Loucy (cell line): Measurements from ENCODE around the gene MEIS3.
A peak's percentile ranks its signal among the peaks of the same experiment; 100 is the strongest.

Experiments used
- H2AFZ ChIP-seq: fragments of 200-600 bp; sonication (generic); 2 replicates; pipeline ENCODE4 v1.6.0; 2016; ENCODE audit warnings: antibody characterized with exemption, mild to moderate bottlenecking, low read length, moderate library complexity
- H3F3A ChIP-seq: fragments of 200-600 bp; 2 replicates; pipeline ENCODE4 v1.6.0; 2016; ENCODE audit warnings: antibody characterized with exemption, low read depth, mild to moderate bottlenecking
- H3K27me3 ChIP-seq: fragments of 200-600 bp; sonication (generic); 2 replicates; pipeline ENCODE4 v1.6.1; 2014; ENCODE audit warnings: low read length, mild to moderate bottlenecking; ENCODE audit not compliant: insufficient read depth, poor library complexity, severe bottlenecking
- H3K36me3 ChIP-seq: fragments of 200-600 bp; sonication (generic); 2 replicates; pipeline ENCODE4 v1.6.1; 2016; ENCODE audit warnings: low read length; ENCODE audit not compliant: insufficient read depth
- H3K4me1 ChIP-seq: fragments of 200-600 bp; sonication (generic); 2 replicates; pipeline ENCODE4 v1.5.1; 2014; ENCODE audit warnings: low read length, mild to moderate bottlenecking; ENCODE audit not compliant: insufficient read depth, poor library complexity, severe bottlenecking
- H3K4me2 ChIP-seq: fragments of 200-600 bp; sonication (generic); 2 replicates; pipeline ENCODE4 v1.6.0; 2014; ENCODE audit warnings: antibody characterized with exemption, low read length, low read depth, mild to moderate bottlenecking; ENCODE audit not compliant: poor library complexity, severe bottlenecking
- H3K4me3 ChIP-seq: fragments of 200-600 bp; sonication (generic); 2 replicates; pipeline ENCODE4 v1.5.1; 2014; ENCODE audit warnings: low read length, mild to moderate bottlenecking, mixed read lengths; ENCODE audit not compliant: poor library complexity, severe bottlenecking
- H3K79me2 ChIP-seq: fragments of 200-600 bp; sonication (generic); 2 replicates; pipeline ENCODE4 v1.6.1; 2014; ENCODE audit warnings: low read length; ENCODE audit not compliant: insufficient read depth
- H3K9ac ChIP-seq: fragments of 200-600 bp; sonication (generic); 2 replicates; pipeline ENCODE4 v1.6.0; 2014; ENCODE audit warnings: mild to moderate bottlenecking, low read depth, low read length, moderate library complexity; ENCODE audit not compliant: poor library complexity, severe bottlenecking
- H3K9me2 ChIP-seq: fragments of 200-600 bp; sonication (generic); replicated peaks from 2 replicates; pipeline ENCODE4 v1.6.1; 2016; ENCODE audit warnings: low read depth, low read length, mixed read lengths
- H3K9me3 ChIP-seq: fragments of 200-600 bp; sonication (generic); 2 replicates; pipeline ENCODE4 v1.6.1; 2014; ENCODE audit warnings: mild to moderate bottlenecking, antibody characterized with exemption, low read length, low read depth; ENCODE audit not compliant: insufficient read depth
- H4K20me1 ChIP-seq: fragments of 200-600 bp; sonication (generic); 2 replicates; pipeline ENCODE4 v1.6.0; 2014; ENCODE audit warnings: antibody characterized with exemption, low read length, mild to moderate bottlenecking; ENCODE audit not compliant: insufficient read depth, poor library complexity, severe bottlenecking
- EZH2phosphoT487 ChIP-seq: fragments of 200-600 bp; IDR thresholded peaks from 2 replicates; pipeline ENCODE4 v1.6.1; 2018; ENCODE audit warnings: antibody characterized with exemption, mild to moderate bottlenecking, moderate library complexity, borderline replicate concordance
- TF ChIP-seq, protein P1 (sequence below): fragments of 200-600 bp; sonication (generic); conservative IDR thresholded peaks from 2 replicates; pipeline ENCODE4 v1.5.1; 2014; ENCODE audit warnings: mild to moderate bottlenecking, antibody characterized with exemption, low read length

The MEIS3 gene

GRCh38 chr19:47434088-47434487, 14.8 kb upstream of the MEIS3 start:
- Histone ChIP-seq H3K9ac (no peak overlapping the region), H3K9me2 (no peaks in the 10 kb centered on the region), H3K4me2 (no peak overlapping the region), H3K79me2 (no peaks in the 10 kb centered on the region), H3K4me3 (no peak overlapping the region), H3F3A (no peaks in the 10 kb centered on the region), H3K4me1 (peaks cover 12% of the 10 kb centered on the region), H3K27me3 (no peaks in the 10 kb centered on the region), H4K20me1 (no peaks in the 10 kb centered on the region), H2AFZ (no peak overlapping the region), H3K36me3 (no peaks in the 10 kb centered on the region), H3K9me3 (no peaks in the 10 kb centered on the region)
- TF ChIP-seq EZH2phosphoT487 = no peak
- TF ChIP-seq, protein P1, sequence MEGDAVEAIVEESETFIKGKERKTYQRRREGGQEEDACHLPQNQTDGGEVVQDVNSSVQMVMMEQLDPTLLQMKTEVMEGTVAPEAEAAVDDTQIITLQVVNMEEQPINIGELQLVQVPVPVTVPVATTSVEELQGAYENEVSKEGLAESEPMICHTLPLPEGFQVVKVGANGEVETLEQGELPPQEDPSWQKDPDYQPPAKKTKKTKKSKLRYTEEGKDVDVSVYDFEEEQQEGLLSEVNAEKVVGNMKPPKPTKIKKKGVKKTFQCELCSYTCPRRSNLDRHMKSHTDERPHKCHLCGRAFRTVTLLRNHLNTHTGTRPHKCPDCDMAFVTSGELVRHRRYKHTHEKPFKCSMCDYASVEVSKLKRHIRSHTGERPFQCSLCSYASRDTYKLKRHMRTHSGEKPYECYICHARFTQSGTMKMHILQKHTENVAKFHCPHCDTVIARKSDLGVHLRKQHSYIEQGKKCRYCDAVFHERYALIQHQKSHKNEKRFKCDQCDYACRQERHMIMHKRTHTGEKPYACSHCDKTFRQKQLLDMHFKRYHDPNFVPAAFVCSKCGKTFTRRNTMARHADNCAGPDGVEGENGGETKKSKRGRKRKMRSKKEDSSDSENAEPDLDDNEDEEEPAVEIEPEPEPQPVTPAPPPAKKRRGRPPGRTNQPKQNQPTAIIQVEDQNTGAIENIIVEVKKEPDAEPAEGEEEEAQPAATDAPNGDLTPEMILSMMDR = no peak

DNA sequence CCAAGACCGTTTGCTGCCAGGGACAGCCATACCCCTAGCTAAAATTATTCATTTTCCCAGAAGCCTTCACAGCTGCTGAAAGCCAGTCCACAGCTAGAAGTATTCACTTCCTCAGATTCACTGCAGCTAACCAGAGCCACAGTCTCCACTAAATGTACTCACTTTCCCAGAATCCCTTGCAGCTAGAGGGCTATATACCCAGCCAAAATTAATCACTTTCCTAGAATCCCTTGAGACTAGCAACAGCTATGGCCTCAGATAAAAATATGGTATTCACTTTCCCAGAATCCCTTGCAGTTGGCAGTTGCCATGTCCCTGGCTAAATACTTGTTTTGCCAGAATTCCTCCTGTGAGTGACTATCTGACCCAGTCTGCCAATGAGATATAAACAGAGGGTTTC, 13.8 kb upstream of the MEIS3 start:
- no peaks in the 10 kb centered on the region for H4K20me1 ChIP-seq
- no peaks in the 10 kb centered on the region for H3K36me3 ChIP-seq
- no peak overlapping the region for H3K4me2 ChIP-seq
- H3K4me1 ChIP-seq = peaks cover 16% of the 10 kb centered on the region
- H3K4me3 ChIP-seq = no peak overlapping the region
- TF ChIP-seq, protein P1 = no peak
- no peak for TF ChIP-seq EZH2phosphoT487
- H3K9me2 ChIP-seq = no peaks in the 10 kb centered on the region
- no peak overlapping the region for H3K9ac ChIP-seq
- H3F3A ChIP-seq = no peaks in the 10 kb centered on the region
- H3K79me2 ChIP-seq = no peaks in the 10 kb centered on the region
- no peaks in the 10 kb centered on the region for H3K9me3 ChIP-seq
- no peaks in the 10 kb centered on the region for H3K27me3 ChIP-seq
- H2AFZ ChIP-seq = peak overlapping the region; percentile 75

DNA sequence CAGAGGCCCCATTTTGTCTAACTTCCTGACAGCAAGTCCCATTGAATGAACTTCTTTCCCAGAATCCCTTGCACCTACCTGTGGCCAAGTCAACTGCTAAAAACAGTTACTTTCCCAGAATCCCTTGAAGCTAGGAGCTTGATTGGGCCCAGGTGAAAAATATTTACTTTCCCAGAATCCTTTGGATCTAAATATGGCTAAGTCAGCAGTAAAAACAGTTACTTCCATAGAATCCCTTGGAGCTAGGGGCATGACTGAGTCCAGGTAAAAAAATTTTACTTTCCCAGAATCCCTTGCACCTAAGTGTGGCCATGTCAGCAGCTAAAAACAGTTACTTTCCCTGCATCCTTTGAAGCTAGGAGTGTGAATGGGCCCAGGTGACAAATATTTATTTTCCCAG, 13.2 kb upstream of the MEIS3 start:
- Histone ChIP-seq H3K4me2 (no peak overlapping the region), H3K9ac (no peak overlapping the region), H4K20me1 (no peaks in the 10 kb centered on the region), H3K4me3 (no peak overlapping the region), H3K4me1 (peaks cover 22% of the 10 kb centered on the region), H2AFZ (peak overlapping the region; percentile 75), H3K9me2 (no peaks in the 10 kb centered on the region), H3K27me3 (no peaks in the 10 kb centered on the region), H3F3A (peaks cover 4% of the 10 kb centered on the region; the same call in 1 of the 2 replicates), H3K36me3 (no peaks in the 10 kb centered on the region), H3K79me2 (no peaks in the 10 kb centered on the region), H3K9me3 (no peaks in the 10 kb centered on the region)
- TF ChIP-seq EZH2phosphoT487 = no peak
- TF ChIP-seq, protein P1 = no peak
